IPS-20b (cell line): ENCODE results near the gene ADAM12.
A peak's percentile ranks its signal among the peaks of the same experiment; 100 is the strongest.

Experiments used
- H3K27ac ChIP-seq: one replicate; pipeline ENCODE4 v1.5.1; 2013; ENCODE audit warnings: low read length
- H3K27me3 ChIP-seq: 2 replicates; pipeline ENCODE4 v1.6.1; 2013; ENCODE audit warnings: mild to moderate bottlenecking, low read length, inconsistent platforms; ENCODE audit not compliant: insufficient read depth
- H3K36me3 ChIP-seq: 2 replicates; pipeline ENCODE4 v1.6.1; 2013; ENCODE audit warnings: low read depth, mild to moderate bottlenecking, inconsistent platforms, low read length, moderate library complexity; ENCODE audit not compliant: insufficient read depth
- H3K4me1 ChIP-seq: 2 replicates; pipeline ENCODE4 v1.6.1; 2013; ENCODE audit warnings: mild to moderate bottlenecking, control low read depth, inconsistent platforms, low read length, moderate library complexity; ENCODE audit not compliant: insufficient read depth
- H3K4me3 ChIP-seq: 2 replicates; pipeline ENCODE4 v1.5.1; 2013; ENCODE audit warnings: mild to moderate bottlenecking, low read length, inconsistent platforms
- H3K9ac ChIP-seq: 2 replicates; pipeline ENCODE4 v1.6.1; 2013; ENCODE audit warnings: low read depth, mild to moderate bottlenecking, inconsistent platforms, low read length, moderate library complexity
- H3K9me3 ChIP-seq: 2 replicates; pipeline ENCODE4 v1.6.1; 2013; ENCODE audit warnings: mild to moderate bottlenecking, low read depth, low read length, inconsistent platforms; ENCODE audit not compliant: insufficient read depth

The ADAM12 gene

DNA sequence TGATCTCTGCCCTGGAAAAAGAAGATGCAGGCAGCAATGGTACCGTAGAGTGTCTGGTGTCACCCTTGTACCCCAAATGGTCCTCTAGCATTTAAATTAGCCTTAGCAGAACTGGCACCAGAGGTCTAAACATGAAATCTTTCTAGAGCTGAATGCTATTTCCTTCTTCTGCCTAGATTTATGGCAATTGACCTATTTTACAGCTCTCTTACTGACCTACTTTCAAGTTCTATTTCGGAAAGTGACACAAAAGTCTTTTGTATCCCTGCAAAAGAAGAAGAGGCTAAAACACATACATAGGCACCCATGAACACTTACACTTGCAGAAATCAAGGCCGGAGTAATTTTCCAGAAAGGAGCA lies 10.1 kb upstream of the ADAM12 start:
- H3K9ac ChIP-seq, result no peak overlapping the region
- no peak overlapping the region for H3K27ac ChIP-seq
- H3K9me3 ChIP-seq, result no peaks in the 10 kb centered on the region
- no peaks in the 10 kb centered on the region for H3K4me1 ChIP-seq
- no peaks in the 10 kb centered on the region for H3K36me3 ChIP-seq
- H3K27me3 ChIP-seq, result no peaks in the 10 kb centered on the region
- no peak overlapping the region for H3K4me3 ChIP-seq

DNA sequence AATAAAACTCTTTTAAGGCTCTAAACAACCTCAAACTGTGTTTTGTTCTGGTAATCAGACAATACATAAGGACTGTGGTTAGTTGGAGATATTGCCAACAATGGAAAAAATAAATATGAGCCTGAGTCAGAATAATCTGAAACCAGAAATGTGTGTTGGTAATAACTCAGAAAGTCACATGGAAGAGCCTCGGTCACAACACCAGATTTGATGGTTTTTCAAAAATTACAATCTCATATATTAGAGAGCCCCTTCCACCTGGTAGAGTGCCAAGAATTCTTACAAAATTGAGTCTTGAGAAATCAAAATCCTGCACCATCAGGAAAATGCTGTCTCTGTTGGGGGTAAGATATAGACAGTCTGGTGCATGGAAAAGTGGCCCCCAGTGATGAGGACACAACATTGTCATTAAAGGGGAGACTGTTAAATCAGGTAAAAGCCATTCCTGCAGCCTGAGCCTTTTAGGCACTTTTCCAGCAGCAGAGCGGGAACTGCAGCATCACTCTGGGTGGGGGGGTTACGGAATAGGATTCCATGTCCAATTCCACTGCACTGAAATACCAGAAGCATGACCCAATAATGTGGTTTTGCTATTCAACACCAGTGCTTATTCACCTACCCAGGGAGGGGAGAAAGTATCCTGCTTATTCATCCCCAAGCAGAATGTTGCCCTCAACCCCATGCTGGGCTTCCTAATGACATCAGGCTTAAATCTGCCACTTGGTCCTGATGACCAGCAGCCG lies 9.5 kb upstream of the ADAM12 start:
- Histone ChIP-seq H3K27me3 (no peaks in the 10 kb centered on the region), H3K36me3 (no peaks in the 10 kb centered on the region), H3K27ac (no peak overlapping the region), H3K4me3 (no peak overlapping the region), H3K9me3 (no peaks in the 10 kb centered on the region), H3K4me1 (no peaks in the 10 kb centered on the region), H3K9ac (no peak overlapping the region)

GRCh38 chr10:126397156-126397555 lies 8.9 kb upstream of the ADAM12 start:
- Histone ChIP-seq H3K27ac (no peak overlapping the region), H3K36me3 (no peaks in the 10 kb centered on the region), H3K9ac (no peak overlapping the region), H3K9me3 (no peaks in the 10 kb centered on the region), H3K4me1 (no peaks in the 10 kb centered on the region), H3K27me3 (no peaks in the 10 kb centered on the region), H3K4me3 (no peak overlapping the region)

DNA sequence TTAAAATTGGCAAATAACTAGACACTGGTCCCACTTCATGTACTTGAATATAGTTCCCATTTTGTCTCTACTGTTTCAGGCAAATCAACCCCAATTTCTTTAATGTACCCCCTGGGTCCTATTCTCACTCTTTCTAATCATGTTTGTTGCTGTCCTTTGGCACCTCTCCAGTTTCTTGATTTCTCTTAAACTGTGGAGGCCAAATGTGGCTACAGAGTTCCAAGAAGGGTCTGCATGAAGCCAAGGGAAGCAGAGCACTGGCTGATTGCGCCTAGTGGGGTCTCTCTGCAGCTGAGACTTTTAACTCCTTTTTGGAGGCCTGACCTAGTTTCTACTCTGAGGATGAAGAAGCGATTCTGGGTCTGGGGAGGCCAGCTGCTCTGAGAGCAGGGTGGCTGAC lies 6.7 kb upstream of the ADAM12 start:
- Histone ChIP-seq H3K4me1 (no peaks in the 10 kb centered on the region), H3K36me3 (no peaks in the 10 kb centered on the region), H3K4me3 (no peak overlapping the region), H3K9me3 (no peaks in the 10 kb centered on the region), H3K27ac (no peak overlapping the region), H3K27me3 (peaks cover 12% of the 10 kb centered on the region), H3K9ac (no peak overlapping the region)

DNA sequence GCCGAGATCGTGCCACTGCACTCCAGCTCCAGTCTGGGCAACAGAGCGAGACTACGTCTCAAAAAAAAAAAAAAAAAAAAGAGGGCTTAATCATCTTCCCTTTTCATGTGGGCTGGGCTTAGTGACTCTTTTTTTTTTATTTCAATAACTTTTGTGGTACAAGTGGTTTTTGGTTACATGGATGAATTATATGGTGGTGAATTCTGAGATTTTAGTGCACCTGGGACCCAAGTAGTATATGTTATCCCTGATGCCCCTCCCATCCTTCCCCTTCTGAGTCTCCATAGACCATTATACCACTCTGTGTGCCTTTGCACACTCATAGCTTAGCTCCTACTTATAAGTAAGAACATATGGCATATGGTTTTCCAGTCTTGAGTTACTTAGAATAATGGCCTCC lies 4.8 kb upstream of the ADAM12 start:
- Histone ChIP-seq H3K4me3 (no peak overlapping the region), H3K9ac (no peak overlapping the region), H3K27ac (no peak overlapping the region), H3K4me1 (no peaks in the 10 kb centered on the region), H3K9me3 (no peaks in the 10 kb centered on the region), H3K36me3 (no peaks in the 10 kb centered on the region), H3K27me3 (peaks cover 31% of the 10 kb centered on the region)

DNA sequence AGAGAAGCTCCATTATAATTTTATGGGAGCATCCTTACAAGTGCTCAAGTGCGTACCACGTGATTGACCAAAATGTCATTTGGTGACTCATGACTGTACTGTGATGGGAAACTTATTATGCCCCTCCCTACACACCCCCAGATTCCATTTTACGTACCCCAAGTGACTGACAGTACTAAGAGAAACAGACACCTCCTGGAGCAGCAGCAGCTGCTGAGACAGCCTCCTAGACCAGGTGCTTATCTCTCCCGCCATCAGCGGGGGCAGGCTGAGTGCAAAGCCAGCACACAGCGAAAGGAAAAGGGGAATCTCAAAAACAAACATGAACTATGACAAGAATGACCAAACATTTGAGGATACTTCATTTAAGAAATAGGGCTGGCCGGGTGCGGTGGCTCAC lies 4.2 kb upstream of the ADAM12 start:
- no peaks in the 10 kb centered on the region for H3K9me3 ChIP-seq
- H3K4me1 ChIP-seq, result no peaks in the 10 kb centered on the region
- no peak overlapping the region for H3K9ac ChIP-seq
- no peak overlapping the region for H3K27ac ChIP-seq
- peaks cover 37% of the 10 kb centered on the region for H3K27me3 ChIP-seq
- H3K36me3 ChIP-seq, result no peaks in the 10 kb centered on the region
- H3K4me3 ChIP-seq, result no peak overlapping the region

DNA sequence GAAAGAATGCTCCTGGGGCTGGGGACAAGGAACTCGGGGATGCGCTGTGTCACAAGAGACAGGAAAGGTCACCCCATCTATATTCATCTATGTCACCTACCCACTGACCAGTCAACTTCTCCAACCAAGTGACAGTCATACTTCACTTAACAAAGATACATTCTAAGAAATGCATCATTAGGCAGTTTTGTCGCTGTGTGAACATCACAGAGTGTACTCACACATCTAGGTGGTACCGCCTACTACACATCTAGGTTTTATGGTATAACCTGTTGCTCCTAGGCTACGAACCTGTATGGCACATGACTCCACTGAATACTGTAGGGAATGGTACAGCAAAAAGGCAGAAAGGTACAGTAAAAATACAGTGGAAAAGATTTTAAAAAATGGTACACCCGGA lies 3.8 kb upstream of the ADAM12 start:
- Histone ChIP-seq H3K27me3 (peaks cover 41% of the 10 kb centered on the region), H3K9ac (no peak overlapping the region), H3K4me3 (no peak overlapping the region), H3K36me3 (no peaks in the 10 kb centered on the region), H3K4me1 (no peaks in the 10 kb centered on the region), H3K27ac (no peak overlapping the region), H3K9me3 (no peaks in the 10 kb centered on the region)

DNA sequence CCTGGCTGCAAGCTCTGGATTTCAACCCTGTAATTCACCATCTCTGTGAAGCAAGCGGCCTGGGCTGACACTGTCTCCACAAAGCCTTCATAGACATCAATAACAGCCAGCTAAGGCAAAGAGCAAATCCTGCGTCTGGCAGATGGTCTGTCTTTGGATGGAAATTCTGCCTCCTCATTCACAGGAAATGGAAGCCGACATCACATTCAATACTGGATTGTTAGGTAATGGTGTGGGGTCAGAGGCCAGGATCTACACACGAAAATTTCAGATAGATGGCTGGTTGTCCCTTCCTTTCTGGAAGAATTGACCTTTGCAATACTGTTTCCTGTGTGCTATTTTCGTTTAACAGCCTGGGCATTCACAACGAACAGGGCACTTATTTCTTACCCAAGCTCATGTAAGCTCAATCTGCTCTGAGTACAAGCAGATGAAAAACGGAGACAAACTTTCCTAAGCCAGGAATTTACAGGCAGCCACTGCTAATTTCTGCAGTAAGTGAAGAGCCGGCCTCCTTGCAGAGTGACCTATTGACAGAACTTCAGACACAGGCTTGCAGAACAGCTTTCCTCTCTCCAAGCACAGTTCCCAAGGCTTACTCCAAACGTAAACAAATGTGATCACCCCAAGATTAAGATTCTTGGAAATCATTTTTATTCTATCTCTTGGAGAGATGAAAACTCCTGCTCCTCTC lies 3.1 kb upstream of the ADAM12 start:
- H3K9ac ChIP-seq, result no peak overlapping the region
- H3K27ac ChIP-seq, result no peak overlapping the region
- no peaks in the 10 kb centered on the region; the same call in 1 of the 2 replicates for H3K4me1 ChIP-seq
- no peaks in the 10 kb centered on the region for H3K36me3 ChIP-seq
- no peak overlapping the region for H3K4me3 ChIP-seq
- H3K27me3 ChIP-seq, result peaks cover 49% of the 10 kb centered on the region
- no peaks in the 10 kb centered on the region for H3K9me3 ChIP-seq

DNA sequence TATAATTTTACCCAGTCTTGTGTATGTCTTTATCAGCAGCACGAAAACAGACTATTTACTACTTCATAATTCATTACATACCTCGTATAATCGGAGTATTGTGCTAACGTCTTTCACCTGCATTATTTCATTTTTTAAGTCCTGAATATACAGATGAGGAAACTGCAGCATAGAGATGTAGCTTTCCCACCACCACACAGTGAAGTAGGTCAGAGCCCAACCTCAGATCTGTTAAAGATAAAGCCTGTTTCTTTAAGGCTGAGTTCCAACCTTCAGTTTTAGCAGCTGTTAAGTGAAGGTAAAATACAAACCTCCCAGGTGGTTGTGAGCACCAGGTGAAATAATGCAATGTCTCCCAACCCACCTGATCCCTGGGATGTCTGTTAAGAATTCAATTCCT lies 2.0 kb upstream of the ADAM12 start:
- Histone ChIP-seq H3K9me3 (no peaks in the 10 kb centered on the region), H3K4me3 (no peak overlapping the region), H3K36me3 (no peaks in the 10 kb centered on the region), H3K9ac (no peak overlapping the region), H3K27me3 (peaks cover 56% of the 10 kb centered on the region), H3K27ac (no peak overlapping the region), H3K4me1 (no peaks in the 10 kb centered on the region; the same call in 1 of the 2 replicates)

- H3K4me1 ChIP-seq, result no peaks in the 10 kb centered on the region; the same call in 1 of the 2 replicates
- H3K4me3 ChIP-seq, result peak overlapping the region; percentile 81
- H3K36me3 ChIP-seq, result no peaks in the 10 kb centered on the region
- H3K27ac ChIP-seq, result no peak overlapping the region
- no peak overlapping the region for H3K9ac ChIP-seq
- H3K27me3 ChIP-seq, result peaks cover 56% of the 10 kb centered on the region
- no peaks in the 10 kb centered on the region for H3K9me3 ChIP-seq
These were observed 996 bp downstream of the ADAM12 start for GRCh38 chr10:126387041-126387921.

DNA sequence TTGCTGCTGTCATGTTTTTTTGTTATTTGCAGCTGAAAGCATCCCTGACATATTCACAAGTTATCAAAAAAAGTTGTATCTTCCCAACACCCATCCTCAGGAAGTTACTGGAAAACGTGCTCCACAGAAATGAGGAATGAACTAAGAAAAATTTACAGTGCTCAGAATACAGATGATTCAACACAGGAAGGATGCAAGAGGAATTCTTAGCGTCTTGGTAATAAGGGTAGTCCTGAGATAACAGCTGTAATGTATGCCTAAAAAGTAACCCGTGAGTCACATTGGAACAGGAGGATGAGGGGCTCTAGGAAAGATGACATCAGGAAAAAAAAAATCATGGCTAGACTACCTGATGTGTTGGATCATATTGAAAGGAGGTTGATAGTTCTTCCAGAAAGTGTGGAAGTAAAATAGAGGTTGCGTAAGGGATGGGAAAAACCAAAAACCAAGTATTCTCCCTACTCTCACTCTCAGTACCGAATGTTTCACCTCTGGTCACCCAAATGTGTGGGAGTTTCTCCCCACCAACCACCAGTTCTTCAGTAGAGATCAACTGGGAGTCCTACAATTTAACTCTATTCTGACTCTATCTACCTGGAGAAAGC lies 3.9 kb downstream of the ADAM12 start:
- H3K36me3 ChIP-seq, result no peaks in the 10 kb centered on the region
- no peak overlapping the region for H3K9ac ChIP-seq
- H3K4me1 ChIP-seq, result no peaks in the 10 kb centered on the region; the same call in 1 of the 2 replicates
- H3K9me3 ChIP-seq, result no peaks in the 10 kb centered on the region
- no peak overlapping the region for H3K4me3 ChIP-seq
- no peak overlapping the region for H3K27ac ChIP-seq
- H3K27me3 ChIP-seq, result peaks cover 38% of the 10 kb centered on the region
